Measurements from ENCODE around the gene MGAT5. TPM values are rescaled to one million over a fixed set of nuclear protein-coding genes. Genes with fewer than 3 reads are reported as not detected.

The MGAT5 gene
- total RNA-seq, 1 donor from 2014 or later: 57.3 TPM

DNA sequence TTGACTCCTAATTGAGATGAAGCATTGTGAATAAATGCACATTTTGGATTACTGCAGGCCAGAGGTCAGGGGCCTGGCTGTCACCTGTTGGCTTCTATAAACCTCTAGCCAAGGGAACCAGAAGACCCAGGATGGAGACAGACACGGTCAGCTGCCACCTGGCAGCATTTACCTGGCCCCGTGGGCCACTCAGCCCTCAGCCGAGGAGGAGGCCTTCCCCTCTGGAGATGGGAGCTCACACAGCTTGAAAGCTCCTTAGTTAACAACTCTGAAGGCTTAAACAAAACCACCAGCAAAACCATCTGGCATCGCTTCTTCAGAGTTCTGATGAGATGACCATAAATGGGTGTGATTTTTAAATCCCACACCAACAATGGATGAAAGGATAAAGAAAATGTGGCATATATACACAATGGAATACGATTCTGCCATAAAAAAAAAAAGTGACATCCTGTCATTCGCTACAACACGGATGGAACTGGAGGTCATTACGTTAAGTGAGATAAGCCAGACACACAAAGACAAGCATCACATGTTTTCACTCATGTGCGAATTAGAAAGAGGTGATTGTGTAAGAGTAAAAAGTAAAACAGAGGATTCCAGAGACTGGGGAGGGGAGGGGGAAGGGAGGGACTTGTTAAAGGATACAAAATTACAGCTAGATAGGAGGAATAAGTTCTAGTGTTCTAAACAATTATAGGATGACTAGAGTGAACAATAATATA, 246.5 kb downstream of the MGAT5 start:
- no peak for DNase-seq (ENCODE audit: low read depth, low spot score)

DNA sequence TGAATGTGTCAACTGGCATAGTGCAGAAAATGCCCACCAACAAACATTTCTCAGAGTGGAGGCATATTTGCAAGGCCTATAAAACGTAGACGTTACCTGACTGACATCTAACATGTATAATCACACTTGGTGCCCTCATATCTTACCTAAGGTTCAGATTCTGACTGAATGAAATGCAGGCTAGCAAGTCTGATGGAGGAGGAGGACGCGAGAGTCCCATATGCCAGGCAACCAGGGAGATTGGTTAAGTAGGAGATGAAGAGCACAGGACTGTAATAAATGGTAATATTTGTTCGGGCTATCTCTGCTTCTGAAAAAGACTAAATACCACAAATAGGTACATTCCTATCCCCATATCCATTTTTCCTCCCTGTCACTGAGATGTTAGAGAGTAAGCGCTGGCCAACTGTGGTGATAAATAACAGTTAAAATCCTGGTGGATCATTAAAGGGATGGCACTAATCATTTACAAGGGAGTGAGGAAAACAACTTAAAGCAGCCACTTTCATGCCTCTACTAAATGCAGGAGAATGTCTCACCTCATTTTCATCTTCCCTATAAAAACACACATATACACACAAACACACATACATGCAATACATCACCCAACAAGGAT, 247.7 kb downstream of the MGAT5 start:
- no peak for DNase-seq (ENCODE audit: low read depth, low spot score)

DNA sequence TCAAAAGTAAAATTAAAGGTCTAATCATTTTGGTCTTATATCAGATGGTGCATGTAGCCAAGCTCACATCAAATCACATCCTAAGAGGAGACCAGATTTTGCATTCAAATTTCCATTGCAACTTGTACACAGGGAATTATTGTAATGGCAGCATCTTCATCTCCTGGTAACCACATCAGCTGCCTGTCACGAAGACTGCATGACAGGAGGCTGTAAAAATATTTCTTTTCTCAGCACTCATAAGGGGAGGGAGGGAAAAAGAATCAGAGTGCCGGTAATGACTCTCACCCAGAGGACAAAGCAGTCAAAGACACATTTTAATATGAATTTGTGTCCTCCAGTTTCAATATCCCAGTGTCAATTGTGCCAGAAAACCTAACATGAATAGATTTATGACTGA, 248.2 kb downstream of the MGAT5 start:
- DNase-seq (ENCODE audit: low read depth, low spot score): no peak
